GM15510 (cell line): ENCODE measurements around the gene PSAT1.

Experiments used
- POLR2A ChIP-seq: IDR thresholded peaks from 3 replicates; pipeline ENCODE4 v1.6.1; 2011; ENCODE audit warnings: borderline replicate concordance; ENCODE audit not compliant: insufficient read length; ENCODE audit errors: extremely low read depth

The PSAT1 gene

DNA sequence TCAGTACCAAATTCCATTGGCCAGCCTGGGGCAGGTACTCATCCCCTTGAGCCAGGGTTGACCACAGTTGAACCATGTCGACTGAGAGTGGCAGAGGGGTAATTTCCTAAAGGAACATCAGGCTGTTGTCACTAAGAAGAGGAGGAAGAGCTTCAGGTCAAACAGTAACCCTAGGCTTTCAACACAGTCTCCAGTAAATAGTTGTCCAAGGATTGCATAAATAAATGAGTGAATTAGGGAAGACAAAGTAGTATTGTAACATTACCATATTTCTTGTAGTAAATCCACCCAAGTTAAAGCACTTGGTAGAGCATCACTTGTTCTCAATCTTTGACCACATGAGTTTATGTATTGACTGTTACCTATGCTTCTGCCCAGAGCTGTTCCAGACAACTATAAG, 7.4 kb downstream of the PSAT1 start:
- TF ChIP-seq POLR2A, result no peak

DNA sequence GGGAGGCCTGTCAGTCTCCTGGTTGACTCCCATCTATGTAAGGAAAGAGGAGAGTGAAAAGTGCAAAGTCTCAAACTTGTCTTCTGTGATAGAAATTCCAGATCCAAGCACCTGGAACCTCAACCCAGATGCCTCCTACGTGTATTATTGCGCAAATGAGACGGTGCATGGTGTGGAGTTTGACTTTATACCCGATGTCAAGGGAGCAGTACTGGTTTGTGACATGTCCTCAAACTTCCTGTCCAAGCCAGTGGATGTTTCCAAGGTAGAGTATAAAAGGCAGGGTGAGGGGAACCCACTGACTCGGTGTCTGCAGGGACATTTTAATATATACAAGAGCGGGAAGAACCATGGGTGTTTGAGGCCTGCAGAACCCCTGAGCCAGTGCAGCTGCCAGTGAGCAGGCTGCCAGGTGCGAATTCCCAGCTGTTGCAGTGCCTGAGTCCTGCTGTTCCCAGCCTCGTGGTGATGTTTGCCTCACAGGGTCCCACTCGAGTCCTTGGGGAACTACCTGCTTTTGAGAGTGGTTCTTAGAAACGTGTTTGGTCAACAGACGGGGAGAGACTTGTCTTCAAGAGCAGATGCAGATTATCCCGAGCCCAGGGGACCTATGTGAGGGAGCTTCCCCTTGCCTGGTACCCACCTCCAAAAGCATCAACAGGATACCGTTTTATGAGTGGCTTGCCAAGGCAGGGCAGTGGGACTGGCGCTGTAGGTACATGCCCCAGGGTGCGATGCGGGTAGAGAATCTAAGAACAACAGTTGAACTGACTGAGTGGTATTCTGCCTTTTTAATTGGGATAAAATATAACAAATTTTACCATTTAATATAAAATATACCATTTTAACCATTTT, 9.5 kb downstream of the PSAT1 start:
- TF ChIP-seq POLR2A, result no peak

DNA sequence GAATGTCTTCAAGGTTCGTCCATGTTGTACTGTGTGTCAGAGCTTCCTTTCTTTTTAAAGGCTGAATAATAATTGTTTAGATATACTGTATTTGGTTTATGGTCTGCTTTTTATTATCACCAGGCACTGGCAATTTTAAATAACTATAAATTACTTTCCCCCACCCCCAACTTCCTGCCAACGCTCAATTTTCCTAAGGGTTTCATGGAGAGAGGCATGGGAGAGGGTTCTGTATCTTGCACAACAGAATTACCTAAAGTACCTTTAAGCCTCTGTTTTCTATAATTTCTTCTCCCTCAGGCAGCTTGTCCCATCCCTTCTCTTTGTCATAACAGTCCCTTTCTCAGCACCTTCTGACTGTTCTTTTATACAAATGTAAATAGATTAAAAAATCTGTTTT, 10.4 kb downstream of the PSAT1 start:
- TF ChIP-seq POLR2A, result no peak

DNA sequence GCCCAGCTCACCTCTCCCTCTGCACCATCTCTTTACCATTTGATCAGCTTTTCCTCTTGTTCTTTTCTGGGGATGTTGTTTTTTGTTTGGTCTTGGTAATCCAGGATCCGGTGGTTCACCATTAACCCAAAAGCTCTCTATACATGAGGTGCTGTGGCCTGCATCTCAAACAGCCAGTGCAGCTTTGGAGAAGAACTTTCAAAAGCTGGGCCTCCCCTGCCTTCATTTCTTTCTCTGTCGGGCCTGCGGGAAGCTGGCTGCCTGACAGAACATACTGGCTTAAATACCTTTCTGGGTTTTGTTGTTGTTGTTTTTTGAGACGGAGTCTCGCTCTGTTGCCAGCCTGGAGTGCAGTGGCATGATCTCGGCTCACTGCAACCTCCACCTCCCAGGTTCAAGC, 12.1 kb downstream of the PSAT1 start:
- TF ChIP-seq POLR2A, result no peak

DNA sequence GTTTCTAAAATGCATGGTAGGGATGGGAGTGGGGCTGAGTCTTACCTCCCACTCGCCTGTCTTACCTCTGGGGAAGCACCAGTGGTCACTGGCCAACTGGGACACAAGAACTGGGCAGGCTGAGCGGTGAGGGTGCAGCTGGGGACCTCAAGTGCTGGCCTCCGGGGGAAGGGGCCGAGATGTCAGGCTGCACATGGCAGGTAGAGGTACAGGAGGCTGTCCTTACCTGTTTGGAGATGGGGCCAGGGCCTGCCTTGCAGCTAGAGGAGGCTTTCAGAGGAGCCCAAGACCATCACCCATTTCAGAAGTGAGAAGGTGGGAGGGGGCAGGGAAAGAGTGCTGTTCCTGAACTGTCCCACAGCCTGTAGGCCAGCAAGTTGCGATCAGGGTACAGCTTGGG, 14.2 kb downstream of the PSAT1 start:
- no peak for TF ChIP-seq POLR2A

DNA sequence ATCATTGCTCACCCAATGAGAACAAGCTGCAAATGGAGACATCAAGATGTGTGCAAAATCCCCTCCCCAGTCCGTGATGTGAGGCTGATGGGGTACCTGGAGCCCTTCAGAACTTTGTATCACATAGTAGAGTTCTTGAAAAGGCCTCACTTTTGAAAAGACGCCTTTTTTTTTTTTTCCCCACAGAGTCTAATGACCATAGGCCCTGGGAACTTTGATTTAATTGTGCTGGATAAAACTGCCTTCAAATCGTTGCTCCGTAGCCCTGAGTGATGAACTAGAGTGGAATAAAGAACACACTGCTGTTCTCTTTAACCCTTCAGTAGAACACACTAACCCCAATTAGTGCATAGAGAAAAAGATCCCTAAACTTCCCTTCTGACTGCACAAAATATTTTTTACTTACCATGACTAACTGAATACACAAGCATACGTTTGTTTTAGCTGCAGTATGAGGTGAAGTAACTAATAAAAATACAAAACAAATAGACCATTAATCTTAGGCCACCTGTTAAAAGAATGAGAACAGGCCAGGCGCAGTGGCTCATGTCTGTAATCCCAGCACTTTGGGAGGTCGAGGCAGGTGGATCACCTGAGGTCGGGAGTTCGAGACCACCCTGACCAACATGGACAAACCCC, 15.1 kb downstream of the PSAT1 start:
- no peak for TF ChIP-seq POLR2A

DNA sequence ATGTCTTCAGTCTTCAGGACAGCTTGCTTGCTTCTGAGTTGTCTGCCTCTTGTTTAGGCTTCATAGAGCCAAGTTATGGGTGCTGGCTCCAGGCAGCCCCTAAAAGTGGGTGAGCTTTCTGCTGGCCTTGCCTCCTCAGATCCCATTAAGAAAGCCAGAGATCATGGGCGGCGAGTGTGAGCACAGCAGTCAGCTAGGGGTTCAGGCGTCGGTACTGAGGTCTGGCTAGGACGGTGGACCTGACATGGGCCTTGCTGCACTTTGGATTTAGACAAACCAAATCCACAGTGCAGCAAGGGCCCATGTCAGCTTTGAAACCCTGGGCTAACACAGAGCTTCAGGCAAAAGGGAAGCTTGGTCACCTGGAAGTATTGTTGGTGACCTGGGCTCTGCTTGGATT, 17.6 kb downstream of the PSAT1 start:
- no peak for TF ChIP-seq POLR2A

DNA sequence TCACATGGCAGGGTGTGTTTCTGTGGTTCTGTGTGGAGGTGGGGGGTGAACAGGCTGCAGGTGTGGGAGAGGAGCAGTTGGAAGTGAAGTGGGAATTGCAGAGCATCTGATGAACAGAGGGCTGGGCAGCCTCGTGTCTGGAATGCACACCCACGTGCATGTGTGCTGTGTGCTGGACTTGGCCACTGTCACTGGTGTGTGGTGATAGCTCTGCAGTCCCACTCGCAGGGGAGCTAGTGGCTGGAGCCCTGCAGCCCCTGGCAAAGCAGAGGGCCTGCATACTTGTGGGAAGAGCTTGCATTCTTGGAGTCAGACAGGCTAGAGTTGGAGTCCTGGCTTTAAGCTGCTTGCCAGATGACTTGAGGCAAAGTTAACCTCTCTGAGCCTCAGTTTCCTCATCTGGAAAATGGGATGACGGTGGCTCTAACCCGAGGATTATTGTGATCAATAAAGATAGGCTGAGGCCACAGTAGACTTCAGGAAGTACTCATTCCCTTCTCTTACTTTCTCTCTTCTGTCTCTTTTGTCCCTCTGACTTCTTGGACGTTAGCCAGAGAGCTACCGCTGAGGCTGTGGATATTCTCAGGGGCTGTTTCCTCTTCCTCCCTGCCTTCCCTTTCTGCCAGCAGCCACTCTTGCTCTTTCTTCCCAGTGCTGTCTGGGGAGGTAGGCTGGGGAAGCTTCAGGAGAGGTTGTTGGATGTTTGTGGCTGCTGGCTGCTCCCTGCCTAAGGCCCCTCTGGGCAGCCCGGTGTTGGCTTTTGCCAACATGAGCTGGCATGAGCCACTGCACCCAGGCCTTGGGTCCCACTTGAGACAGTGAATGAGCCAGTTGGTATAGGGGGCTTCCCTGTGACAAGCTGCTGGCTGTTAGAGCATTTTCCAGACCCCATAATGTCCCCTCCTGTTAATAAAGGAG, 18.3 kb downstream of the PSAT1 start:
- no peak for TF ChIP-seq POLR2A

DNA sequence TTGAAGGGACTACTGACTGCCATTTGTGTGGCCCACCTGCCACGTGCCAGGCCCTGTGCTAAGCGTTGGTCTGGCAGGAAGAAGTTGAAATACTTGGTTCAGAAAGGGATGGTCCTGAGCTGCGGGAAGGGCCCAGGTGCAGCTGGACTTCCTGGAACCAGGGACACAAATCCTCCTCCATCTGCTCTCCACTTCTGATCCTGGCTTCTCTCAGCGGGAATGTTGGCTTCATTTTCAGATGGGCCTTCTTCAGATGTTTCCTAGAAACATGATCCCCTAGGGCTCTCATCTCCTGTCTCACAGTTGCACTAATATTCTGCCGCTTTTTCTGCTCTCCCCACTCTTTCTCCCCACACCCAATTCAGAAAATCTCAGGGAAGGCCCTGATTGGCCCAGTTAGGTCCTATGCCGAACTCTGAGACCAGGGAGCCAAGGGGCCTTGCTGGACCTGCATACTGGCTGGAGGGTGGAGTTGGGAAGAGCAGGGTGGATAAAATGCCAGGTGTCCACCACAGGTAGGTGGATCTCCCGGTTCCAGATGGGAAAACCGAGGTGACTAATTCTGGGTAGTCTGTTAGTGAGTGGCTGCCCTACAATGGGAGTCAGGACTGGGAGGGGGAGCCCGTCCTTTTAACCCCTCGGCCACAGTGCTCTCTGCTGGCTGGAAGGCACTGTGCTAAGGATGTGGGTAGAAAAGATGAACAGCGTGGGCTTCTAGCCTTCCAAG, 19.4 kb downstream of the PSAT1 start:
- no peak for TF ChIP-seq POLR2A

DNA sequence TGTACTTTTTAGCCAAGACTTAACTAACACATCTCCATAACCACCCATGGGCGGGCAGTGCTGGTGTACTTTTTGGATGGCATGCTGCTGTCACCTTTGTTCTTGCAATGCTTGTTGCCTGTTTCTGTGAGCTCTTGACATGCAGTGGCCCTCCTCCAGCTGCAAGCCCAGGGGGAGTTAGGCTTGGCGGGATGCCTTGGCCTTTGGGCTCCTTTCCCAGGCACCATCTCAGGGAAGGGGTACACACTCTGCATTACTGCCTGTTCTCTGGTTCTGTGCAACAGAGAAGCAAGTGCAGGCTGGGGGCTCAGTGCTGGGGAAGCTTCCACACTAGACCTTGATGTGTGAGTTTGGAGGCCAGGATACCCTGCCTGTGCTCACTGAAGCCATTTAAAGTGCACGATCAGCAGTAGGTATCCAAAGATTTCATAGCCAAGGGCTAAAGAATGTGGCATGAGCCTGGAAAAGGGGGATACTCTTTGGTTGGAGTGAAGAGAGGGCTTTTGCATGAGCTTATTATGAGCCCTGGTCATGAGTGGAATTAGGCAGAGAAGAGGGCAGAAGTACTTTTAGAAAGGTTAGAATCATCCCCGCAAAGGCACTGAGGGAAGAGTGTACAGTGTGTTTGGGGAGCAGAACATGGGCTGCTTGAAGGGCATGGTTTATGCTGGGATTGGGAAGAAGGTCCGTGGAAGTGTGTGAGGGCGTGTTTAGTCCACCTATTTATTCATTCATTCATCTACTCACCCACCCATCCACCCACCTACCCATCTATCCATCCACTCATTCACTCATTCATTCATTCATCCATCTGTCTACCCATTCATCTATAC, 22.5 kb downstream of the PSAT1 start:
- no peak for TF ChIP-seq POLR2A

DNA sequence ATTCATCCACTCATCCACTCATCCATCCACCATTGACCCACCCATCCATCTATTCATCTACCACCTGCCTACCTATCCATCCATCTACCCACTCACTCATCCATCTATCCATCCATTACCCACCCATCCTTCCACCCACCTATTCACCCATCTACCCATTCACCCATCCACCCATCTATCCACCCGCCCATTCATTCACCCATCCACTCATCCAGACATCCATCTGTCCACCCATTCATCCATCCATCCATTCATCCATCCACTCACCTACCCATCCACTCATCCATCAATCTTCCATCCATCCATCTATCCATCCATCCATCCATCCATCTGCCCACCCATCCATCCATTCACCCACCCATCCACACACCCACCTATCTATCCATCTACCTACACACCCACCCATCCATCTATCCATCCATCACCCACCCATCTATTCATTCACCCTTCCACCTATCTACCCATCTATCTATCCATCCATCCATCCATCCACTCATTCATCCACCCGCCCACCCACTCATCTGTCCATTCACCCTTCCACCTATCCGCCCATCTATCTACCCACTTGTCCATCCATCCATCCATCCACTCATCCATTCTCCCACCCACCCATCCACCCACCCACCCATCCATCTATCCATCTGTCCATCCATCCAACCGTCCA, 23.2 kb downstream of the PSAT1 start:
- no peak for TF ChIP-seq POLR2A

DNA sequence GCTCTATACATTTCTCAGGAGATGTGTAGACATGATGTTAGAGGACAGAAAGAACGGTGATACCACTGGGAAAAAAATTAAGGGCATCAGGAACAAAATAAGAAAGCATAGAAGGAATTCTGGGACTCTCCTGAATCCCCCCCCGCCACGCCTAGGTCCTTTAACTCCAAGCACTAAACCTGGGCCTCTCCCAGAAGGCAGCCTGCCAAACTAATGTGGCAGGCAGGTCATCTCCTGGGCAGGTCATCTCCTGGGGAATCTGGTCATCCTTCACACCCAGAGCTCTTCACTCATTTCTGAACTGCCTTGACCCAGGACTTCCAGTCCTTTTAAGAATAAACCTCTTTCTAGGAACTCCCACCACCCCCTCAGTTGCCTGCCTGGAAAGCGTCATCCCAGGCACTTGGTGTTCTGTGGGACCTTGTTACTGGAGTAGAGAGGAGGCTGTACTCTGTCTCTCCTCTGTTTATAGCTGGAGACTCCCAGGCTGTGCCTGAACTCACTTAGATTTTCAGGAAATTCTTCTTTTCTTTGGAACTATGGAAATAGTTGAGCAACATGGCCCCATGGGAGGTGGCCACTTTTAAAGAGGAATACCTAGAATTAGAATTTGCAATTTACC, 24.1 kb downstream of the PSAT1 start:
- no peak for TF ChIP-seq POLR2A

DNA sequence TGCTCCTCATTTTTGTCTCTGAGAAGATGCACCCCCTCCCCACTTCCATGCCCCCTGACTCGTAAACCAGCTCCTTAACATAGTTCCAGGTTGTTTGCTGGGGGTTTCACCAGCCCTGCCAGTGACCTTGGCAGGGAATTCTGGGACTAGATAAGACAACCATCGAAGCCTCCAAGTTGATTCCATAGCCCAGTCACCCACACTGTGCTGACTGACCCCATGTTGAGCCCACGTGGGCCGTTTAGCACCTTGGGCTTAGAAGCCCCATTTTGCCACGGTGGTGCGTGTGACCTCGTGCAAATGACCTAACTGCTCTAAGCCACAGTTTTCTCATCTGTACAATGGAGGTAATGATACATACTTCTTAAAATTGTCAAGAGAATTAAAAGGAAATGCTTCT, 24.6 kb downstream of the PSAT1 start:
- no peak for TF ChIP-seq POLR2A

DNA sequence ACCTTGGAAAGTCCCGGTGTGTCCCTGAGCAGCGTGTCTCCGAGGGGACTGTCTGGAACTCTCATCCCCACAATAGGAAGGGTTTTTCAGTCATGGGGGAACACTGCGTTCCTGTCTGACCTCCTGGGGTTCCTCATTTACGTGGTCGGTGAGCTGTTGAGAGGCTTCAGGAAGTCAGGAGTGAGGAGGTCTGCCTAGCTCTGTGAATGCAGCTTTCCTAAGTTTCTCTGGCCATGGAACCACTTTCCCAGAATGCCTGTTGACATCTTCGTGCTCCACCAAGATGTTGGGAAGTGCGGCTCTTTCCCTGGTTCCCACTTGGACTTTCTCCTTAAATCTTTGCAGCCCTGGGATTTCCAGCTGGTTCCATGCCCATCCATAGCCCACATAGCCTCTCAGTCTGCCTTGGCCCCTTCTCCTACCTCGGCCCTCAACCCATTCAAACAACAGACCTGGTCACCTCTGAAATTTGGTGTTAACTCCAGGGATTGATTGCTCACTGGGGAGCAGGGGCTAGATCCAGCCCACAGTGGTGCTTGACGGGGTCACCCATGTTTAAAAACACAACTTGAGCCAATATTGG, 27.2 kb downstream of the PSAT1 start:
- TF ChIP-seq POLR2A, result no peak
